ENCODE data around the gene ZBP1. TPM values are rescaled to one million over a fixed set of nuclear protein-coding genes. Genes with fewer than 3 reads are reported as not detected.

Gene ZBP1
- total RNA-seq, 2 experiments from 2014 or later: 39.0 to 40.1 TPM

GRCh38 chr20:57622579-57623381 is 2.6 kb upstream of the ZBP1 start:
- intact Hi-C loops (cut with DNase I, micrococcal nuclease): loop anchor here in 1 of 2 experiments (2.0 to 10.0 kb wide), 4 partner anchors 32 to 1032 kb away; partner anchors contain the start of genes STX16 and VAPB
- CTCF ChIA-PET: interaction anchor here (0.7 to 2.8 kb wide), 17 partner anchors 11 to 557 kb away, joined by 3 to 13 read pairs (median 5); no protein-coding TSS in a partner anchor
- Histone ChIP-seq H3K4me3 (ENCODE audit: low read length) (no peak overlapping the region), H3K27me3 (ENCODE audit: control insufficient read depth in 1 of 2, insufficient read depth in 2 of 2, low read length in 2 of 2) (no peaks in the 10 kb centered on the region), H3K27ac (ENCODE audit: low read depth in 1 of 2, low read length in 2 of 2) (no peak overlapping the region), H3K4me1 (ENCODE audit: insufficient read depth, low read length) (peaks cover 71% of the 10 kb centered on the region), H3K36me3 (ENCODE audit: insufficient read depth, low read length) (no peaks in the 10 kb centered on the region), H3K9me3 (ENCODE audit: control insufficient read depth in 1 of 2, insufficient read depth in 1 of 2, low read length in 2 of 2) (peaks cover 0 to 6% of the 10 kb centered on the region in 2 experiments)
- H3K4me1 Mint-ChIP-seq (ENCODE audit: low read depth): peaks cover 88% of the 10 kb centered on the region
- H3K27ac Mint-ChIP-seq: peak overlapping the region; percentile 84
- TF ChIP-seq CTCF (IDR thresholded peaks at IDR 0.05): peak; percentile 73
- H3K9me3 Mint-ChIP-seq: peaks cover 3% of the 10 kb centered on the region
- no peaks in the 10 kb centered on the region for H3K27me3 Mint-ChIP-seq
- peaks cover 43% of the 10 kb centered on the region for H3K36me3 Mint-ChIP-seq (ENCODE audit: low read depth)
- DNase-seq (peak; percentile 65 to 85 (median 74)), ATAC-seq (ENCODE audit: poor library complexity) (peak; percentile 53)
- POLR2A ChIA-PET: interaction anchor here (1.3 to 2.4 kb wide), 4 partner anchors 11 to 87 kb away, joined by 4 to 8 read pairs (median 6); partner anchors contain the start of gene PMEPA1
- peak overlapping the region; percentile 87 for H3K4me3 Mint-ChIP-seq

GRCh38 chr20:57622201-57622570 is 2.0 kb upstream of the ZBP1 start:
- peaks cover 45% of the 10 kb centered on the region for H3K36me3 Mint-ChIP-seq (ENCODE audit: low read depth)
- no peak overlapping the region for H3K27ac ChIP-seq (ENCODE audit: low read depth in 1 of 2, low read length in 2 of 2)
- H3K9me3 Mint-ChIP-seq: peaks cover 3% of the 10 kb centered on the region
- H3K4me1 ChIP-seq (ENCODE audit: insufficient read depth, low read length): peaks cover 71% of the 10 kb centered on the region
- peak overlapping the region; percentile 84 for H3K27ac Mint-ChIP-seq
- H3K4me3 Mint-ChIP-seq: peak overlapping the region; percentile 87
- H3K9me3 ChIP-seq (ENCODE audit: control insufficient read depth in 1 of 2, insufficient read depth in 1 of 2, low read length in 2 of 2): peaks cover 0 to 6% of the 10 kb centered on the region in 2 experiments
- no peaks in the 10 kb centered on the region for H3K27me3 Mint-ChIP-seq
- no peaks in the 10 kb centered on the region for H3K36me3 ChIP-seq (ENCODE audit: insufficient read depth, low read length)
- peaks cover 88% of the 10 kb centered on the region for H3K4me1 Mint-ChIP-seq (ENCODE audit: low read depth)
- ChIA-PET POLR2A (interaction anchor here (1.4 to 2.4 kb wide), 3 partner anchors 32 to 88 kb away, joined by 5 to 8 read pairs (median 6); partner anchors contain the start of gene PMEPA1), CTCF (interaction anchor here (0.7 to 2.8 kb wide), 15 partner anchors 12 to 465 kb away, joined by 3 to 13 read pairs (median 5); no protein-coding TSS in a partner anchor)
- intact Hi-C loops (cut with DNase I, micrococcal nuclease): loop anchor here in 1 of 2 experiments (2.0 to 10.0 kb wide), 4 partner anchors 33 to 1033 kb away; partner anchors contain the start of genes STX16 and VAPB
- H3K4me3 ChIP-seq (ENCODE audit: low read length): no peak overlapping the region
- ATAC-seq (ENCODE audit: poor library complexity) (no peak), DNase-seq (no peak)
- no peaks in the 10 kb centered on the region for H3K27me3 ChIP-seq (ENCODE audit: control insufficient read depth in 1 of 2, insufficient read depth in 2 of 2, low read length in 2 of 2)
- no peak for TF ChIP-seq CTCF (IDR thresholded peaks at IDR 0.05)

GRCh38 chr20:57621421-57622200 is 1.4 kb upstream of the ZBP1 start:
- CTCF ChIA-PET: interaction anchor here (1.2 to 2.8 kb wide), 5 partner anchors 21 to 613 kb away, joined by 3 to 11 read pairs (median 6); no protein-coding TSS in a partner anchor

More at GRCh38 chr20:57621421-57622200, 1.4 kb upstream of the ZBP1 start:
- H3K36me3 ChIP-seq (ENCODE audit: insufficient read depth, low read length): no peaks in the 10 kb centered on the region
- H3K4me1 ChIP-seq (ENCODE audit: insufficient read depth, low read length): peaks cover 72% of the 10 kb centered on the region
- H3K27ac ChIP-seq (ENCODE audit: low read depth in 1 of 2, low read length in 2 of 2): peak overlapping the region; percentile 78 to 90
- no peaks in the 10 kb centered on the region for H3K27me3 ChIP-seq (ENCODE audit: control insufficient read depth in 1 of 2, insufficient read depth in 2 of 2, low read length in 2 of 2)
- H3K9me3 ChIP-seq (ENCODE audit: control insufficient read depth in 1 of 2, insufficient read depth in 1 of 2, low read length in 2 of 2): peaks cover 0 to 6% of the 10 kb centered on the region in 2 experiments
- peaks cover 50% of the 10 kb centered on the region for H3K36me3 Mint-ChIP-seq (ENCODE audit: low read depth)
- POLR2A ChIA-PET: interaction anchor here (1.7 to 3.4 kb wide), 7 partner anchors 8 to 232 kb away, joined by 7 to 139 read pairs (median 9); no protein-coding TSS in a partner anchor
- no peaks in the 10 kb centered on the region for H3K27me3 Mint-ChIP-seq
- peaks cover 3% of the 10 kb centered on the region for H3K9me3 Mint-ChIP-seq
- ATAC-seq (ENCODE audit: poor library complexity): no peak
- H3K4me3 Mint-ChIP-seq: peak overlapping the region; percentile 76
- DNase-seq: peak in 1 of 14 experiments; percentile 34
- intact Hi-C loops (cut with DNase I, micrococcal nuclease): loop anchor here in 1 of 2 experiments (2.0 to 10.0 kb wide), 4 partner anchors 33 to 1033 kb away; partner anchors contain the start of genes STX16 and VAPB
- H3K27ac Mint-ChIP-seq: peak overlapping the region; percentile 94
- no peak for TF ChIP-seq CTCF (IDR thresholded peaks at IDR 0.05)
- peaks cover 89% of the 10 kb centered on the region for H3K4me1 Mint-ChIP-seq (ENCODE audit: low read depth)
- no peak overlapping the region for H3K4me3 ChIP-seq (ENCODE audit: low read length)

Data from CD4-positive, alpha-beta T cell (primary cell).